Stimulated activated CD4-positive, alpha-beta T cell treated with anti-CD3 and anti-CD28 coated beads, Interleukin-4, amount 100 ng/mL, for 4 hours (primary cell): ENCODE data around the gene NT5DC4.

ENCODE experiments used
- DNase-seq, 2 experiments: peaks; one replicate each; pipeline ENCODE4 v3.0.0-alpha.2; 2020

Gene NT5DC4

GRCh38 chr2:112787729-112788393, 67.0 kb downstream of the NT5DC4 start:
- no peak for DNase-seq

- DNase-seq: no peak
Measured at GRCh38 chr2:112788653-112789052, 67.8 kb downstream of the NT5DC4 start.
